NCI-H82 treated with DMSO at 0.1 percent for 48 hours (cell line): ENCODE data around the gene IL1RAPL1.
"Not testable (repeated sequence)": the region's sequence is repeated elsewhere in the genome, so short reads cannot be mapped to it uniquely, and the experiment has no call there.

Source experiments
- DNase-seq: peaks from one replicate; lab custom pipeline; 2025; ENCODE audit not compliant: unreplicated experiment; lab: John Stamatoyannopoulos, UW

The IL1RAPL1 gene

GRCh38 chrX:29242856-29243255 lies 655.6 kb downstream of the IL1RAPL1 start:
- no peak for DNase-seq

DNA sequence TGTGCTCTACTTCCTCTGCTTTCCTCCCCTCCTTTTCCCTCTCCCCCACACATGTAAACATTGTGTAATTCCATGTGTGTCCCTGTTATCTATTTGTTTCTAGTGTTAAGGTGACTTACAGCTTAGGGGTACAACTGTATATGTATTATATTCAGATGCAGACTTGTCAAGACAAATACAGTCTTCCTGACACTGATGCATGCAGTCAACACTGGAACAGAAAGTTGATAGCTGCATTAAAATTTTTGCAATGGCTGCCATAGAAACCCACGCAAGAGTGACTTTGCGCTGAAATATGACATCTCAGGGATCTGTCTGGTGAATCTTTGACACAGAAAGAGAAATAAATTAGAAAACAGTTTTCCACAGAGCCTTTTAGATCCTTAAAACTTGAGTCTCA lies 656.7 kb downstream of the IL1RAPL1 start:
- DNase-seq: no peak

GRCh38 chrX:29254515-29254914 lies 667.3 kb downstream of the IL1RAPL1 start:
- DNase-seq: no peak

DNA sequence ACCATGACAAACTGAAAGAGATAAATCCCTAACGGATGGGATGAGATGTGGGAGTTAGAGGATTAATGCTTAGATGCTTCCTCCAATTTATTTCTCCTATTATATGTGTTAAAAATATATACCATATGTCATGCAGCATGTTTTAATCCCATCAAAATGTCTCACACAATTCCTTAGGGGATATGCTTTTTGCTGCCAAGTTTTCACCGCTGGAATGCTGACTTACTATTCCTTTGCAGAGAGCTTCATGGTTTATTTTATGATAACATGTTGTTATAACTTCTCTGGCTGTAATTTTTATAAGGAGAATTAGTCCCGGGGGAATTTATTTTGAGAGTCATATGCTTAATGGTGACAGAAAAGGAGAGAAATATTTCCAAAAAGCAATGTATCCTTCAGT lies 670.3 kb downstream of the IL1RAPL1 start:
- no peak for DNase-seq

- no peak for DNase-seq
Measured at GRCh38 chrX:29269390-29269789, 682.1 kb downstream of the IL1RAPL1 start.

- no peak for DNase-seq
Measured at GRCh38 chrX:29274517-29274916, 687.3 kb downstream of the IL1RAPL1 start.

- no peak for DNase-seq
Measured at GRCh38 chrX:29275928-29276327, 688.7 kb downstream of the IL1RAPL1 start.

GRCh38 chrX:29281078-29281742 lies 694.0 kb downstream of the IL1RAPL1 start:
- no peak for DNase-seq

- no peak for DNase-seq
Measured at GRCh38 chrX:29285664-29286063, 698.4 kb downstream of the IL1RAPL1 start.

DNA sequence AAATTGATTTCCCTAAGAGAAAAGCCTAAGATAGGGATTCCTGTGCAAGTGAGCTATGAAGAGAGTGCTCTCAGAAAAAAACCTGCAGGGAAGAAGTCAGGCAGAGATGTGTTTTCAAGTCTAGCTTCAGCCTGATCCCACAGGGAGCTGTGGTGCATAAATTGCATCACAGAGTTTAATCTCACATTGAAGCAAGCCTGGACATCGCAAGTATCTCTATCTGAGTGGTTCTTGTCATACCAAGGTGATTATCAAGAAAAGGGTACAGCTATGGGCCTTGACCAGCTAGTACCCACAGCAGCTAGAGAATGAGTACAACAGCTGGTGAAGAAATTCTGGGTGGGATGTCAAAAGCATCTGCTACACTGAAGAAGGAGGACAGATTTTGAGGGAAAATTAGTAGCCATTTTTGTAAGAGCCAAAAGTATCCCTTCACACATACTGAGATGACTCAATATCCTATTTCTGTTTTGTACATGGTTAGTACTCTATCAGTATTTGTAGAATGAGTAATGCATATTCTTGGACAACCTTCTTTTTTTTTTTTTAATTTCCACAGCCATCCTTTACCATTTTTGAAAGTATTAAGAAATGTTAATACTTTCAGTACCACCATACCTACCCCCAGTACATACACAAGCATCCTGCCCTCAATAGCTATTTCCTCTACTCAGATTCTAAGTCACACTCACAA lies 708.9 kb downstream of the IL1RAPL1 start:
- DNase-seq: no peak

DNA sequence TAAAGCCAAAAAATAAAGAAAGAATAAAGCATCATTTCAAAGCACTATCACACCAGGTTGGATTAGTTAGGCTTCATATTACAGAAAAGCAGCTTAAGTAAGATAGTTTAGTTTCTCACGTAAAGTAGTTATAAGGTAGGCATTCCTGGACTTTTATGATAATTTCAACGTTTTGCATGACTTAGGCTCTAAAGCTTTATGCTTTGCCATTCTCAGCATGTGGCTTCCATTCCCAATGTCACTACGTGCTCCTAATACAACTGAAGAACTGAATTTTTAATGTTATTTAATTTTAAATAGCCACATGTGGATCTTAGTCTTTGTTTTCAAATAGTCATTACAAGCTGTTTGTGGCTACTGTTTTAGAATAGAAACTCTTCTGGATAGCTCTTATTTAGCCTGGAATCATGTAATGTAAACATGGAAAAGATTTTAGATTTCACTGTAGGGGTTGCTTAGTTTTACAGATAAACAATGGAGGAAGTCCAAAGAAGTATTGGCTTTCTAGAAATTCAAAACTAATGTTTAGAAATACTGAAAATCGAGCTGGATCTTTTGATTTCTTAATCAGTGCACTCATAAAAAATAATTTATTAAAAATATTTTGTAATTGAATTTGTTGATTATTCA lies 710.0 kb downstream of the IL1RAPL1 start:
- no peak for DNase-seq

DNA sequence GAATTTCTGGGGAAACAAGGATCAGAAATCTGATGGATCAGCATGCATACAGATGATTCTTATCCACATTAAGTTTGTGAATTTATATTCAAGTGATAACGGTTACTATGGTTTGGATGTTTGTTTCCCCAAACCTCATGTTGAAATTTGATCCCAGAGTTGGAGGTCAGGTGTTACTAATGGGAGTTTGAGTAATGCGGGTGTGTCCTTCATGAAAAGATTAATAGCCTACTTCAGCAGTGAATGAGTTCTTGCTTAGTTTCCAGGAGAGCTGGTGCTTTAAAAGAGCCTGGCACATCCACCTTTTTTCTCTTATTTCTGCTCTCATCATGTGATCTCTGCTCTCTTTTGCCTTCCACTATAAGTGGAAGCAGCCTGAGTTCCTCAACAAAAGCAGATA lies 712.4 kb downstream of the IL1RAPL1 start:
- no peak for DNase-seq

DNA sequence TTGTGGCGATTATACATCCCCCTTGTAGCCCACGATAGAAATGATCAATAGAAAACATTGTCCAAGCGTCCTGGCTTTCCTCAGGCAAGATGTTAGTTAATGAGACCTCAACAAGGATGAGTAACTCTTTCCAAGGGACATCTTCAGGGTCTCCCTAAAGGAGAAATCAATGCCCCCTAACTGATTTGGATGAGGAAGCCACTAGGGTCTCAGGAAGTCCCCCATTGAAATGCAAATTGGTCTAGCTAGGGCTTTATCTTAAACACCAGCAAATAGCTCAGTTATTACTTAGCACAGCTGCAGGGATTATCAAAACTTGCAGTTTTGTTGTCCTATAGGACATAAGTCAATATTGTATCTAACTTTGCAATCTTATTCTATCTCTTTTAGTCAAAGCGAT lies 721.5 kb downstream of the IL1RAPL1 start:
- DNase-seq: no peak

GRCh38 chrX:29315931-29316330 lies 728.7 kb downstream of the IL1RAPL1 start:
- DNase-seq: no peak

- DNase-seq: no peak
Measured at GRCh38 chrX:29318012-29318411, 730.8 kb downstream of the IL1RAPL1 start.

GRCh38 chrX:29332429-29332828 lies 745.2 kb downstream of the IL1RAPL1 start:
- not testable (repeated sequence) for DNase-seq

DNA sequence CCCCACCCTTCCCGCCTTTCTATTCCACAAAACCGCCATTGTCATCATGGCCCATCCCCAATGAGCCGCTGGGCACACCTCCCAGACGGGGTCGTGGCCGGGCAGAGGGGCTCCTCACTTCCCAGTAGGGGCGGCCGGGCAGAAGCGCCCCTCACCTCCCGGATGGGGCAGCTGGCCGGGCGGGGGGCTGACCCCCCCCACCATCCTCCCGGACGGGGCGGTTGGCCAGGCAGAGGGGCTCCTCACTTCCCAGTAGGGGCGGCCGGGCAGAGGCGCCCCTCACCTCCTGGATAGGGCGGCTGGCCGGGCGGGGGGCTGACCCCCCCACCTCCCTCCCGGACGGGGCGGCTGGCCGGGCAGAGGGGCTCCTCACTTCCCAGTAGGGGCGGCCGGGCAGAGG lies 745.8 kb downstream of the IL1RAPL1 start:
- not testable (repeated sequence) for DNase-seq

- no peak for DNase-seq
Measured at GRCh38 chrX:29348288-29348687, 761.0 kb downstream of the IL1RAPL1 start.

GRCh38 chrX:29359276-29359675 lies 772.0 kb downstream of the IL1RAPL1 start:
- DNase-seq: no peak

- DNase-seq: not testable (repeated sequence)
Measured at GRCh38 chrX:29374765-29375164, 787.5 kb downstream of the IL1RAPL1 start.

DNA sequence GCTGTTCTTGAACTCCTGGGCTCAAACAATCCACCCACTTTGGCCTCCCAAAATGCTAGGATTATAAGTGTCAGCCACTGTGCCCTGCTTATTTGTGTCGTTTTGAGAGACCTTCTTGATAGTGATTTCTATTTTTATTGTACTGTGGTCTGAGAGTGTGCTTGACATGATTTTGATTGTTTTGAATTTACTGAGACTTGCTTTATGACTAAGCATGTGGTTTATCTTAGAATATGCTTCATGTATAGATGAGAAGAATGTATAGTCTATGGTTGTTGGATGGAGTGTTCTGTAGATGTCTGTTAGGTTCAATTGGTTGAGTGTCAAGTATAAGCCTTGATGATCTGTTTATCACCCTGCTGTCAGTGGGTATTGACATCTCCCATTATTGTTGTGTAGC lies 789.3 kb downstream of the IL1RAPL1 start:
- DNase-seq: no peak

DNA sequence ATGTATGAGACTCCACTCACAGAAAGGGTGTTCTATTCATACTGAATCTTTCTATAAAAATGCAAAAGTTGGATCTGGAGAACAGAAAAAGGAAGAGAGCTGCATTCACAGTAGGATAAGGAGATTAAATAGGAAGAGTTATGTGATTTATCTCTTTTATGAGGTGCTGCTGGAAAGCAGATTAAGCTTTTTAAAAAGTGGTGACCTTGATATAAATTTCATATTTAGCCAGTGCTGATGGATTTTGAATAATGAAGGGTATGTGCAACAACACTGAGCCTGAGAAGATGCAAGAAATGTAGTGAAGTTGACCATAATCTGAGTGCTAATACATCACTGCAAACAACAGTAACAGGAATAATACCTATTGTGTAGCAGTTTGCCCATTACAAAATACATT lies 795.6 kb downstream of the IL1RAPL1 start:
- DNase-seq: no peak
